GM18511 (cell line): Measurements from ENCODE around the gene ZMYND8.

ENCODE experiments used
- ATAC-seq: cut with Tn5 transposase; IDR thresholded peaks from one replicate; pipeline ENCODE4 v1.9.1; 2021; ENCODE audit warnings: mild to moderate bottlenecking, moderate library complexity; ENCODE audit not compliant: unreplicated experiment

ZMYND8 gene

DNA sequence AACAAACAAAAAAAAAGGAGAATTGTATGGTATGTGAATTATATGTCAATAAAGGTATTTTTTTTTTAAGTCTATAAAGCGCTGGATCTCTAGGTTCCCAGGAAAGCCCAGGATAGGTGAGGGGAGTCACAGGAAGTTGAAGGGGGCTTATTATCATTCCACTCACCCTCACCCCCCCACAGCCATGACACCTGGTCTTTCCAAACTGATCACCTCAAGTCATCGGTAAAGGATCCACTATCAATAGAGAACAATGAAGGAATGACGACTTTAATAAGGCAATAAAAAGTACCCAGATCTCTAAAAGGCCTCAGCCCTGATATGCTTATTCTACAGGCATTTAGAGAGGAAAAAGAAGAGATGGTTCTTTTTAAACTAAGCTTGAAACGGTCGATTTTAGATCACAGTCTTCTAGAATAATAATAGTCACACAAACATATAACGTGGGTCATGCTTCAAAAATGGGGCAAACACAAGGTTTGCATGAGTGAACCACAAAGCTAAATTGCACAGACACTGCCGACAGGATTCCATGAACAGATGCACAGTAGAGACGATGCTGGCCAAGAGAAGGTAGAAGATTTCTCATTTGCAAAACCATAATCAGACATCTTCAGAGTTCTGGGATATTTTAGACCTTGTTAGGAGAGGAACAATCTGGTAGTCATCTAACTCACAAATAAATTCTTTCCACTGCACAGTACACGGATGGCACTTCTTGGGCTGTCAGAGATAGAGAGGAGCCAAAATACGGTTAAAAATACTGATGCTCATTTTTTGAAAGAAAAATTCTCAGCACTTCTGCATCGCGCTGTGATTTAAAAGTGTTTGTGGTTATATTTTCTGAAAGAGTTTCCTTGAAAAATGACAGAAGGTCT, 21.0 kb downstream of the ZMYND8 start:
- no peak for ATAC-seq

DNA sequence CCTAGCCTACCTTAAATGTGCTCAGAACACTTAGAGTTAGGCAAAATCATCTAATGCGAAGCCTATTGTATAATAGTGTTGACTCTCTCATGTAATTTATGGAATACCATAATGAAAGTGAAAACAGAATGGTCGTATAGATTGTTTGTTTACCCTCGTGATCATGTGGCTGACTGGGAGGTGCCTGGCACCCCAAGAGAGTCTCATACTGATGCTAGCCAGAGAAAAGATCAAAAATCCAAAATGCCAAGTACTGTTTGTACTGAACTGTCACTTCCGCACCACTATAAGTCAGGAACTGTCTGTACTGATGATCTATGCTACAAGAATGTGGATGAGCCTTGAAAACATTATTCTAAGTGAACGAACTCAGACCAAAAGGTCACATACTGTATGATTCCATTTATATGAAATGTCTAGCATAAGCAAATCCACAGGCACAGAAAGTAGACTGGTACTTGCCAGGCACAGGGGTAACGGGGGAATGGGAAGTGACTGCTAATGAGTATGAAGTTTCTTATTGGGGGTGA, 22.4 kb downstream of the ZMYND8 start:
- no peak for ATAC-seq

DNA sequence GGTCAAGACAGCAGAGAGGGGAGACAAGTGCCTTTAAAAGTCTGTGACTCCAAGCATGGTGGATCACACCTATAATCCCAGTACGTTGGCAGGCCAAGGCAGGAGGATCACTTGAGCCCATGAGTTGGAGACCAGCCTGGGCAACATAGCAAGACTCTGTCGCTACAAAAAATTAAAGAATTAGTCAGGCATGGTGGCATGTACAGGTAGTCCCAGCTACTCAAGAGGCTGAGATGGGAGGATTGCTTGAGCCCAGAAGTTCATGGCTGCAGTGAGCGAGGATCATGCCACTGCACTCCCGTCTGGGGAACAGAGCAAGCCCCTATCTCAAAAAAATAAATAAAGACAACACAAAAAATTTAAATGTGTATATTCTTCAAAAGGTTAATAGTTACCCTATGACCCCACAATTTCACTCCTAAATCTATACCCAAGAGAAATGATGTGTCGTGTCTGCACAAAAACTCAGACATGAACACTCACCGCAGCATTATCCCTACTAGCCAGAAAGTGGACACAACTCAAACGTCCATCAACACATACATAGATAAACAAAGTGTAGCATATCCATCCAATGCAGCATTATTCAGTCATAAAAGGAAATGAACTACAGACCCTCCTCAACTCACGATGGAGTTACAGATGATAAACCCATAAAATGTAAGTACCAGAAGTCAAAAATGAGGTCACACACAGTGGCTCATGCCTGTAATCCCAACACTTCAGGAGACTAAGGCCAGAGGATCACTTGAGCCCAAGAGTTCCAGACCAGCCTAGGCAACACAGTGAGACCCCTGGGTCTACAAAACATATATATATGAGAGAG, 23.9 kb downstream of the ZMYND8 start:
- no peak for ATAC-seq

DNA sequence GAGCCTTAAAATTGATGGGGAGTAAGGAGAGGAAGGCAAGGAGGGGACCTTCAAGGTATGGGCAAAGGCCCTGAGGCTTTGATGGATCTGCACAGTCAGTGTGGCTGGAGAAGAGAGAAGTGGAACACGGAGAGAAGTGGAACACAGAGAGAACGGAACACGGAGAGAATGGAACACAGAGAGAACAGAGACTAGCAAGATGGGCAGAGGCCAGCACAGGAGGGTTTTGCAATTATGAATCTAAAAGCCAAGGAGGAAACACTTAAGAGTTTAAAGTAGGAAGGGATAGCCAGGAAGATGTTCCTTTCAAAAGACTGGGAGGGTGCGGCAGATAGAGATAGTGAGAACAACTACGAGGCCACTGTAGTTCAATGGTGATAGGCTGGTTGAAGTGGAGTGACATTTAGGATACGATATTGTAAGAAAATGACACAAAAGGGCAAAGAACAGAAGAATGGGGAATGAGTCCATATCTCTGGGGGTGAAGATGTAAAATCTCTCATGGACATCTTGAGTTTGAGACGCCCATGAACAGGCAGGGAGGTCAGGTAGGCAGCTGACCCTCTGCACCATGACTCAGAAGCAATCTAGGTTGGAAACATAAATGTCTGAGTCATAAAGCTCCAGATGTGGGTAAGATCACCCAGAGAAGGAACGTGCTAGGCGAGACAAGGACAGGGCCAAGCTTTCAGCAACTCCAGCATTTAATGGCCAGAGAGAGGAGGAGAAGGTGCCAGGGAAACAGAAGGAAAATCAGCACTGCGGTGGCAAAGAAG, 25.4 kb downstream of the ZMYND8 start:
- ATAC-seq, result no peak

DNA sequence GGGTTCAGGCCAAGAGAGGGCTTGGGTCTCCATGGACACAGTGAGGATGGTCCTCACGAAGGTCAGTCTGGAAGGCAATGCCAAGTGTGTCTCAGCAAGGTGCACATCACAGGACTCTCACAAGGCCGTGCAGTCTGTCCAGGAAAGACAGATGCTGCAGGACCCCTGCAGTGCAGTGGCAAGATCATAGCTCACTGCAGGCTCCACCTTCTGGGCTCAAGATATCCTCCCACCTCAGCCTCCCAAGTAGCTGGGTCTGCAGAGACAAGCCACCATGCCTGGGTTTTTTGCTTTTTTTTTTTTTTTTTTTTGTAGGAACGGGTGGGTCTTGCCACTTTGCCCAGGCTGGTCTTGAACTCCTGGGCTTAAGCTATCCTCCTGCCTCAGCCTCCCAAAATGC, 26.4 kb downstream of the ZMYND8 start:
- no peak for ATAC-seq

DNA sequence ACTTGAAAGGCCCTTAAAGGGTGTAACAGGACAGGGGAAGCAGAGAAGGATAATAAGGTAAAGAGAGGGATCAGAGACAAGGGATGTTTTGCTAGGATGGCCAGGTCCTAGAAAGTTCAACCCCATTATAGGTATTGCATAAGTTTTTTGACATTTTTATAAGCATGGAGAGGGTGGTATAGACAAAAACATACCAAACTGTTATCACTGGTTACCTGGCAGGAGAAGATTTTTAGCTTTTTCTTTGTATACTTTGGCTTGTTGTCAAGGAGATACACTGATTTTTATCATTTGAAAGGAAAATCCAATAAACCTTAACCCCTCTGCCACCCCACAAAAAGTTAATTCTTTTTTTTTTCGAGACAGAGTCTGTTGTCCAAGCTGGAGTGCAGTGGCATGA, 28.4 kb downstream of the ZMYND8 start:
- ATAC-seq, result no peak

DNA sequence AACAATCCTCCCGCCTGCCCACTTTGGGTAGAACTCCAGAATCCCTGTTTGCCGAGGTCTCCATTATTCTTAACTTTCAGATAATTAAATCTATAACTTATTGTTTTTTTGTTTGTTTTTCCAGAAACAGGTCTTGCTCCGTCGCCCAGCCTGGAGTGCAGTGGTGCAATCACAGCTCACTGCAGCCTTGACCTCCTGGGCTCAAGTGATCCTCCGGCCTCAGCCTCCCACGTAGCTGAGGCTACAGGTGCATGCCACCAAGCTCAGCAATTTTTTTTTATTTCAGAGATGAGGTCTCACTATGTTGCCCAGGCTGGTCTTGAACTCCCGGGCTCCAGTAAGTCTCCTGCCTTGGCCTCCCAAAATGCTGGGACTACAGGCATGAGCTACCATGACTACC, 28.8 kb downstream of the ZMYND8 start:
- ATAC-seq, result no peak

DNA sequence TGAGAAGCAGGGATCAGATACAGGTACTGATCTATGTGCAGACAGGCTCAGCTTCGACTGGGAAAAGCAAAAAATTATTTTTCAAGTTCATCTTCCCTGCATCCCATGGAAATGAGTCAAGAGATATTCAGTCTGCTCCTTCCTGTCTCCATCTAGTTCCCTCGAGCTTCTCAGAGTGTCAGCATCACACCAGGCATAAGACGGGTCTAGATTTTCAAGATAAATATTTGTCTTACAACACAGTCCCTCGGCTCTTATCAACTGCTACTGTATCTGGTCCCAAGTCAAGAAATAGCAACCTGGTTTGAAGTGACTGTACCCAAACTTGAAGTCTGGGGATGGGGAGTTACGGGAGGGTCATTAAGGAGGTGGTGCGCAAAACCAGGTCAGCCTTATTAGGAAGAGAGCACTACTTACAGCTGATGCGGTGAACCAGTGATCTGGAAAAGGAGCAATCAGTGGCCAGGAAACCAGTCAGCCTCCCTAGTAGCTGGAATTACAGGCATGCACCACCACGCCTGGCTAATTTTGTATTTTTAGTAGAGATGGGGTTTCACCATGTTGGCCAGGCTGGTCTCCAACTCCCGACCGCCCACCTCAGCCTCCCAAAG, 29.7 kb downstream of the ZMYND8 start:
- no peak for ATAC-seq

DNA sequence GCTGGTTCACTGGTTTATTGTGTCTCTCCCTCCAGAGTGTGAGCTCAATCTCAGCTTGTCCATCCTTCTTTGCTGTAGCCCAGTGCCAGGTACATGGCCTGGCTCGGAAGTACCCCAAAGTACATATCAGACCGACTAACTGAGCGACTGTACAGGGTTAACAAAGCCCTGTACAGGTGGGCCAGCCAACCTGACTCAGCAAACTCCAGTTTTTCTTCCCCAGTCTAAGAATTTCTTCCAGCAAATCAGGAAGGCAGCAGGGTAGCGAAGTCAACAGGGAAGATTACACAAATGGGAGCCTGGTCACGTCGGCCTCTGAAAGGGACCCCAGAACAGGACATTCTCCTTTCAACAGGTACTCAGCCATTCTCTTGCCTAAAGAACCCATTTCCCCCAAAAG, 31.3 kb downstream of the ZMYND8 start:
- ATAC-seq, result no peak

DNA sequence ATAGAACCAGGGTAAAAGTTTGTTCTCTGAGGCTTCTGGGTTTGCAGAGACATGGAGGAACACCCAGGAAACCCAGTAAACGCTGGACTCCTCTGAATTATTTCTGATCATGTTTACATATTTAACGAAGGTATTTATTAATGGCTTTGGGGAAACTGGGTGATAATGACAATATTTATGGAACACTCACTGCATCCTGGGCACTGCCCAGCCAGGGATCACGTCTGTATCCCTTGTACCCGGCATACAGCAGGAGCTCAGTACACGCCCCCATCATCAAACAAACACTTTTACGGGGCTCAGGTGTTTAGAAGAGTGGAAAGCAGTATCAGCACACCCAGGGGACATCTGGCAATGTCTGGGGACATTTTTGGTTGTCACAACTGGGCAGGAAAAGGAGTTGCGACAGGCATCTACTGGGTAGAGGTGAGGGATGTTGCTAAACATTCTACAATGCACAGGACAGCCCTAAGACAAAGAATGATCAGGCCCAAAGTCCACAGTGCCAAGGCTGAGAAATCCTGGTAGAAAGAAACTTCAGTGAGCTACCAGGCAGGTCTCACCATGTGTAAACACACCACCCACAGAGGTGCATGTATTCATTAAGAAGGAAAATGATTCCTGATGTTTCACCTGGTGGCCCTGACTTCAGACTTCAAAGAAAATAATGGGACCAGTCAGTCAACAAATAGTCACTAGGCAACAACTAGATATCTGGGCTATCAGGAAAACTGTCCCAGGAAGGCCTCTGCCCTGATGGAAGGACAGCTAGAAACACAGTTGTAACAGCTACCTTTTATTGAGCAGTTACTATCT, 35.3 kb downstream of the ZMYND8 start:
- ATAC-seq, result no peak

DNA sequence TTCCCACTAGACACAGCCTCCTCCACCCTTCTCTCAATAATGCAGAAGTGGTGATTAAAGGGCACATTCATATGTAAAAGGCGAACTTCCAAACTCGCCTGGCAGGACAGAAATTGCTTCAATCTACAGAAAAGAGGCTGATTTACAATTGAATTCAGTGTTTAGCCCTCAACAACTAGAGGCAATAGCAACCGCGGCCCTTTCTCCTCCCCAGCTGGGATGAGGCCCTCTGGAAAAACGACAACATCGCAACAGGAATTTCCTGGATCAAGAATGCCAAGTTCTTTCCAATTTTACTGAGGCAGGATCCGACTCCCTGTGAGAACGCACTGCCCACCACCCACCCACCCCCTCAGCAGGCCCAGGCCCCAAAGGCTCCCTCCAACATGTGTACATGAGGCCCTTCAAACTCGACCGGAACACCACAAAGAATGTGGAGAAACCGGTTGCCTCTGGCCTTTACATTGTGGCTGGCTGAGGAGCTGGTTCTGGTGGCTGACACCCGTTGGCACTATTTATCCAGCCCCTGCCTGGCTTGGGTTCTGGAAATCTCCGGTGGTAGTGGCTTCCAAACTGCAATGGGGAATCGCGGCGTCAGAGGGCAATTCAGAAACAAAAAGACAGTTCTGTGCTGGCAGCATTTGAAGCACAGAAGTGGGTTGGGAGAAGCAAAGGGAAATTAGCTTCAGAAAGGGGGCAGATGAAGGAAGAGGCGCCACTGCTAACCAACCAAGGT, 36.8 kb downstream of the ZMYND8 start:
- ATAC-seq, result no peak

DNA sequence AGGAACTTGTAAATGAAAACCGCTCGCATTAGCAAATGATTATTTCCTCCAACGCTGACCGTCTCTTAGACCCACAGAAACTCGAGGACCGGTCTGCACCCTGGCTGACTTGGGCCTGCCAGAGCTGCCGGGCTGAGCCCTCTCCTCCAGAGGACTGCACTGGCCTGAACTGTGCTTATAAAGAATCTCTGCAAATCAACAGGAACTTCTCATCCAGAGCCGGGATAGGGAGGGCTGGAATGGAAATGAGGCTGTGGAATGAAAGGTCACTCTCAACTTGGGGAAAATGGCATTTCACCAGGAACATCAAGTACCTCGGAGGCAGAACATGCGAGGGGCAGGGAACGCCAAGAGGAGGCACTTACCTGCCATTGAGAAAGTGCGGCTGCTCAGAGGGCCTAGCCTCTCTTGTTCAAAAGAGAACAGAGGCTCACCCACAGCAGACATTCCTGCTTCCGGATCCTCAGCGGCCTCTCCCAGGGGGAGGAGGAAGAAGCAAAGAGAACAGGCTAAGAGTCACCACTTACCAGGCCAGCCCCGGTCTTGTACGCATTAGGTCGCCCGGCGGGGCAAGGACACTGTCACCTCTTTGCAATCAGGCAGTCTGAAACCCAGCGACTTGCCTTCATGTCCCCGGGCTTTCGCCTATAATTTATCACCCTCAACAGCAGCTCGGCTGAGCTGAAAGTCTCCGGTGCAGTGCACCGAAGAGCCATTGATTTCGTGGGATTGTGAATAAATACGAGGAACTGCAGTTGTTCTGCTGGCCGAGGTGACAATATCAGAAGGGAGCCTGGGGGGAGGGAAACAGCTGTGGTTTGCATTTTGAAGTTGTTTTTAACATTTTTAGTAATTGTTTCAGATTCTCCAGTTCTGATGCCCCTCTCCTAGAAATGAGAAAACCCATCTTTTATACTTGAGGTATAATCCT, 37.6 kb downstream of the ZMYND8 start:
- ATAC-seq, result no peak

DNA sequence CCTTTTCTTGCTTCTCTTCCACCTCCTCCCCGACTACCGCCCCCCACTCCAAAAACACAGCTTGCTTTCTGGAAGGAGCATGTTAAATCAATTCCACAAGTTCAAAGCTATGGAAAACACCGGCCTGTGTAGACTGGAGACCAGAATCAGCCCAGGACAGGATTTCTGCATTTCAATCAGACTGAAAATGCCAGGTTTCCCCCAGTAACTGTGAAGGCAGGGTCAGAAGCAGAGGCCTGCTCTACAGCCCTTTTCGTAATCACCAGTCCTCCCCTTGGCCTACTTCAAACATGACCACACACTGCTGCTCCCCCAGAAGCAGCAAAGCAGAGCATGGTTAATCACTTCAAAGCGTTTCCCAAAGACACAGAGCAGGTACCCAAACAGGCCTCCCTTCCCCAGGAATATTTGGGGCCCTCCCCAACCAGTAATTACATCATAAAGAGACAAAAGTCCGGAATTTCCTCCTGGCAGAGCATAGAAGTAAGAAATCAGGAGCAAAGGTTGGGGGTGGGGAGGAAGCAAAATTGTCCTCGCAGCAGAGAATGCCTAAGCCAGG, 38.4 kb downstream of the ZMYND8 start:
- no peak for ATAC-seq

DNA sequence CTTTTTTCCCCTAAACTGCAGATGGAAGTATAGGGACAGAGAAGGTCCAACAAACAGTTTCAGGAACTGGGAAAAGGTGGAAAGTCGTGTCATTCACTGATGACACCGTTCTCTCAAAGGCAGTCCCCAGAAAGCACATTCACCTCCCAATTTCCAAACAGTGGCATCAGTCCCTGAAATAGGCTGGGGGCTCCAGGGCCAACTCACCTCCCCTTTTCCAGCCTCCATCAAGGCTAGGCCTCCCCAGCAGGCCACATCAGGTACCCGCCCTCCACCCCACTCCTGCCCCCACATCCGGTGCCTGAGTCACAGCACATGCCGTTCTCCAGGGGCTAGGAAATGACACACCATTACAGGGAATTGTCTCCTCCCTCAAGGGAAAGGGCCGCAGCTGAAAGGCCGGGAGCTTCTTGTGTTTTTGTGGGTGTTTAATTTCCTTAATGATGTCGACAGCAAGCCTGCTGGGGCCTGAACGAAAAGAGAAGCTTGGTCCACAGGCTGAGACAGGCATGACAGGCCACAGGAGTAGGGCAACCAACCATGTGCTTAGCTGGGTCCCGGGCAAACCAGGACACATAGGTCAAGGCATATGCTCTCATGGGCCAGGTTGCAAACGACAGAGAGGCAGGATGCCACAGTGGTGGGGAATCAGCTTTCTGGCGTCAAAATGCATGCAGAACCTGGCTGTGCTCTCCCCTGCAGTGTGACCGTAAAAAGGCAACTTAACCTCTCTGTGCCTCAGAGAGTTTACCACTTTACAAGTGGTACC, 39.2 kb downstream of the ZMYND8 start:
- no peak for ATAC-seq

DNA sequence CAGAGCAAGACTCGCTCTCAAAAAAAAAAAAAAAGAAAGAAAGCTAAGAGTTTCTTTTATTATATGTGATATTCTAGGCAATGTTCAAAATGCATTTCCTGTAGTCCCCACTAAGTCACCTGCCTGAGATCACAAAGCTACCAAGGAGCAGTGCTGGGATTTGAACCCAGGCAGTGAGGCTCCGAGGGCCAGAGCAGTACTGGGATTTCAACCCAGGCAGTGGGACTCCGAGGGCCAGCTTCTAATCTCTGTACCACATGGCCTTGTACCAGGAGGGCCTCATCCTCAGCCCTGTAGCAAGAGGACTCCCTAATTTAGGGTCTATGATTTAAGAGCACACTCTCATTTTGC, 39.7 kb downstream of the ZMYND8 start:
- no peak for ATAC-seq

DNA sequence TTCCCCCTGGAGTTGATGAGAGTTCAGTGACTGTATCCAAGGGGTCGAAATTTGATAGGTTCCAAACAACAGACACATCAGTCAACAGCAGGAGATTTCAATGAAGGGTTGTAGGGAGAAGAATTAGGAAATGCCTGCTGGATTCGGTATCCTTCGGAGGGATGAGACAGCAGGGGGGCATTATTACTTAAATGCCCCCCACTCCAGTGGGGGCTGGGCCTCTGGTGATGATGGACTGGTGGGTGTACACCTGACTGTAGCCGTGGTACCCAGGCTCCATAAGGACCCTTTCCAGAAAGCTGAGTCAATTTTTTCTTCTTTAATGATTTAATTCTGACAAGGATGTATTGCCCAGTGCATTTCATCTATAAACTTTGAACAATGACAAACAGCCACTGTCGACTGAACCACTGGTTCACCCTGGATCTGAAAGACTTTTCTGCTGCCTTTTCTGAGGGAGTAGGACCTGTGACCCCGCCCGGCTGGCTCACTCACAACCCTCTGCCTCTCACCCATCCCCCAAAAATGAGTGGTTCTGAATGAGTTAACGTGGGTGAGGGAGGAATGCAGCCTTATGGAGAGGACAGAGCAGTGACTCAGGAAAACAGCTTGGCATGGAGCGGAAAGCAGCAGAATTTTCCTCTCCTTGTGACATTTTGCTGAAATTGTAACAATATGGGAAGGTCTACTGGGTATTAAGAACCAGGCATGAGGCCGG, 41.0 kb downstream of the ZMYND8 start:
- no peak for ATAC-seq
